Heart right ventricle (tissue), 16 donors: ENCODE results near the gene DIAPH3. TPM values are rescaled to one million over a fixed set of nuclear protein-coding genes. Genes with fewer than 3 reads are reported as not detected.
"Not testable (repeated sequence)": the region's sequence is repeated elsewhere in the genome, so short reads cannot be mapped to it uniquely, and the experiment has no call there.

Experiments used
- ATAC-seq, 8 donors: fragments of 200-7000 bp; cut with Tn5 transposase; one replicate each; pipeline ENCODE4 v1.9.1; 2020; ENCODE audit warnings: mild to moderate bottlenecking in 8 of 8, moderate library complexity in 8 of 8, moderate number of reproducible peaks in 1 of 8
- DNase-seq, 2 donors: peaks; one replicate each; pipeline ENCODE4 v3.0.0-alpha.2; 2020
- H3K27ac ChIP-seq, 10 donors: fragments of 200-600 bp; sonication (generic) in 2 of 10; one replicate each; pipeline versions ENCODE4 v1.5.0 to v1.8.0; 2020 to 2022; ENCODE audit warnings: mild to moderate bottlenecking in 3 of 10
- H3K27me3 ChIP-seq, 7 donors: fragments of 200-600 bp; one replicate each; pipeline ENCODE4 v1.8.0; 2021 to 2022; ENCODE audit warnings: mild to moderate bottlenecking in 2 of 7
- H3K36me3 ChIP-seq, 9 donors: fragments of 200-600 bp; sonication (generic) in 1 of 9; one replicate each; pipeline versions ENCODE4 v1.5.0 to v1.8.0; 2020 to 2022; ENCODE audit warnings: mild to moderate bottlenecking in 2 of 9
- H3K4me1 ChIP-seq, 9 donors: fragments of 200-600 bp; sonication (generic) in 1 of 9; one replicate each; pipeline versions ENCODE4 v1.5.0 to v1.8.0; 2020 to 2022; ENCODE audit warnings: mild to moderate bottlenecking in 4 of 9
- H3K4me3 ChIP-seq, 10 donors: fragments of 200-600 bp; sonication (generic) in 2 of 10; one replicate each; pipeline versions ENCODE4 v1.5.0 to v1.8.0; 2020 to 2022; ENCODE audit warnings: mild to moderate bottlenecking in 7 of 10, moderate library complexity in 2 of 10
- H3K9me3 ChIP-seq, 11 donors: fragments of 200-600 bp in 10 of 11; sonication (generic) in 2 of 11; one replicate each; pipeline versions ENCODE4 v1.5.0 to v1.8.0; 2013 to 2022; ENCODE audit warnings: mild to moderate bottlenecking in 2 of 11, control low read depth in 1 of 11, moderate library complexity in 1 of 11
- WGBS, 2 donors: extraction: QIAGEN DNeasy Blood & Tissue Kit; methylation state at CpG; one replicate each; pipeline ENCODE4 v1.1.7; 2013; ENCODE audit warnings: inconsistent platforms in 1 of 2; 5-methylcytosine and 5-hydroxymethylcytosine counted together
- intact Hi-C, 10 donors: fragments of 100-400 bp; cut with DNase I; formaldehyde crosslinking; loops; one replicate each; pipeline versions ENCODE4 v1.11.1 to v1.14.2; 2022
- polyA plus RNA-seq, 2 donors: library from polyadenylated mRNA; stranded (reverse); fragments of 200-250 nt; gene quantifications; one replicate each; pipeline ENCODE4 v1.2.3, GENCODE V29; 2013
- total RNA-seq, 10 donors: library from RNA; stranded (reverse); fragmentation: NEBNext Ultra II Directional in 3 of 10; extraction: Animal tissue kit (Norgen Biotek cat#: 25700) in 3 of 10; gene quantifications; one replicate each; pipeline versions ENCODE4 v1.2.1 to v1.2.4, GENCODE V29; 2021 to 2023
- TF ChIP-seq, protein P1 (sequence below), 9 donors: fragments of 200-600 bp; sonication (generic) in 2 of 9; IDR thresholded peaks; one replicate each; pipeline versions ENCODE4 v1.5.0 to v1.8.0; 2021 to 2022; ENCODE audit warnings: antibody characterized with exemption in 9 of 9, mild to moderate bottlenecking in 5 of 9, moderate library complexity in 1 of 9
- donor health status: Arrhythmogenic right ventricular cardiomyopathy.
- donor health status: ischemic (EF 13 %, LVEDD 7.1; RV severe dilation, severe dysfunction).
- donor health status: healthy with polysubstance abuse.
- donor health status: DM: no; HTN: yes; CAD: no.
- donor health status: DM: no; HTN: no; CAD: no.
- donor health status: ischemic (EF 25% LVEDD 6.9; RV normal size, moderate dysfunction).
- donor health status: ischemic (EF 25% LVEDD 5.7; RV mildly dilated, moderate dysfunction).
- donor health status: healthy.
- donor health status: DM: yes; HTN: yes; CAD: no.
- donor health status: Ischemic cardiomyopathy.
- donor health status: ischemic (EF 35%, LVEDD 5.7; RV mildly dilated, moderate dysfunction).
- donor health status: nonischemic (EF 11% LVEDD 7.7; RV severe dilation, severe dysfunction).
- donor health status: DM: yes; HTN: yes; CAD: no.
- donor health status: PGD.
- donor health status: ischemic (EF 29% LVEDD 5.4; RV normal size, mild dysfunction).
- donor health status: nonischemic (EF 23%, LVEDD 6.1; RV moderate dilation, normal function).

The DIAPH3 gene
- total and polyA plus RNA-seq, 12 donors, result 0.04 to 2.2 (median 0.19) TPM

DNA sequence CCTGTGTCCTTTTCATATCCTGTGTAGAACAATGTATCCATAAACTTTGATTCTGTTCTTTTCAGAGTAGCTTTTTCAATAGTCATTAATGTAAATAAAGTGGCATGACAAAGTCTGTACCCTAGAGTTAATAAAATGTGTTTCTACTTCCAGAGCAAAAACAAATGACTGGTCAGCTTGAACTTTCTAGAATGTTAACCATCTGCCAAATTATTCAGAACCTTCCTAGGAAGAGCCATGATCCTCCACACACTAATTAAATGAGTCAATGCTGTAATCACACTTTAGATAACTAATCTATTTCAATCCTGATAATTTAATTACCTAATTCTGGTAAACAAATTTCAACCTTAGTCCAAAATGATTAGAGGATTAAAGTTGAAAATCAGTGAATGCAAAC, 73.2 kb downstream of the DIAPH3 start:
- DNase-seq (no peak), ATAC-seq (no peak)
- Histone ChIP-seq H3K27ac (no peak overlapping the region), H3K4me3 (no peak overlapping the region), H3K36me3 (no peaks in the 10 kb centered on the region), H3K4me1 (no peaks in the 10 kb centered on the region), H3K27me3 (no peaks in the 10 kb centered on the region), H3K9me3 (no peaks in the 10 kb centered on the region)
- intact Hi-C loops, result no loop called here
- TF ChIP-seq, protein P1, sequence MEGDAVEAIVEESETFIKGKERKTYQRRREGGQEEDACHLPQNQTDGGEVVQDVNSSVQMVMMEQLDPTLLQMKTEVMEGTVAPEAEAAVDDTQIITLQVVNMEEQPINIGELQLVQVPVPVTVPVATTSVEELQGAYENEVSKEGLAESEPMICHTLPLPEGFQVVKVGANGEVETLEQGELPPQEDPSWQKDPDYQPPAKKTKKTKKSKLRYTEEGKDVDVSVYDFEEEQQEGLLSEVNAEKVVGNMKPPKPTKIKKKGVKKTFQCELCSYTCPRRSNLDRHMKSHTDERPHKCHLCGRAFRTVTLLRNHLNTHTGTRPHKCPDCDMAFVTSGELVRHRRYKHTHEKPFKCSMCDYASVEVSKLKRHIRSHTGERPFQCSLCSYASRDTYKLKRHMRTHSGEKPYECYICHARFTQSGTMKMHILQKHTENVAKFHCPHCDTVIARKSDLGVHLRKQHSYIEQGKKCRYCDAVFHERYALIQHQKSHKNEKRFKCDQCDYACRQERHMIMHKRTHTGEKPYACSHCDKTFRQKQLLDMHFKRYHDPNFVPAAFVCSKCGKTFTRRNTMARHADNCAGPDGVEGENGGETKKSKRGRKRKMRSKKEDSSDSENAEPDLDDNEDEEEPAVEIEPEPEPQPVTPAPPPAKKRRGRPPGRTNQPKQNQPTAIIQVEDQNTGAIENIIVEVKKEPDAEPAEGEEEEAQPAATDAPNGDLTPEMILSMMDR (IDR thresholded peaks at IDR 0.05), result no peak

- H3K27me3 ChIP-seq, H3K4me1 ChIP-seq, H3K36me3 ChIP-seq, DNase-seq, ATAC-seq, H3K4me3 ChIP-seq, H3K9me3 ChIP-seq, H3K27ac ChIP-seq, intact Hi-C loops: not testable (repeated sequence)
- WGBS, 2 donors, result 98% methylated on average over 2 of the region's 2 CpGs
These were observed 79.9 kb downstream of the DIAPH3 start for GRCh38 chr13:60083780-60084179.

GRCh38 chr13:60080850-60081249, 82.9 kb downstream of the DIAPH3 start:
- TF ChIP-seq, protein P1 (IDR thresholded peaks at IDR 0.05), result no peak
- WGBS, 2 donors, result 99 to 100% methylated on average over 1 of the region's 1 CpG
- H3K27ac ChIP-seq, result no peak overlapping the region
- H3K4me3 ChIP-seq, result no peak overlapping the region
- H3K9me3 ChIP-seq, result peaks cover 0 to 8% (median 0%) of the 10 kb centered on the region in 11 donors
- no peaks in the 10 kb centered on the region for H3K27me3 ChIP-seq
- intact Hi-C loops, result no loop called here
- no peaks in the 10 kb centered on the region for H3K36me3 ChIP-seq
- ATAC-seq (no peak), DNase-seq (no peak)
- H3K4me1 ChIP-seq, result no peaks in the 10 kb centered on the region

- TF ChIP-seq, protein P1 (IDR thresholded peaks at IDR 0.05), result no peak
- H3K27me3 ChIP-seq, result no peaks in the 10 kb centered on the region
- peaks cover 0 to 8% (median 0%) of the 10 kb centered on the region in 11 donors for H3K9me3 ChIP-seq
- H3K4me3 ChIP-seq, result no peak overlapping the region
- DNase-seq, result no peak
- WGBS, 2 donors, result 97% methylated on average over 1 of the region's 1 CpG
- no peaks in the 10 kb centered on the region for H3K36me3 ChIP-seq
- intact Hi-C loops, result no loop called here
- no peak overlapping the region for H3K27ac ChIP-seq
- H3K4me1 ChIP-seq, result no peaks in the 10 kb centered on the region
- no peak for ATAC-seq
These were observed 85.5 kb downstream of the DIAPH3 start for GRCh38 chr13:60078226-60078625.

DNA sequence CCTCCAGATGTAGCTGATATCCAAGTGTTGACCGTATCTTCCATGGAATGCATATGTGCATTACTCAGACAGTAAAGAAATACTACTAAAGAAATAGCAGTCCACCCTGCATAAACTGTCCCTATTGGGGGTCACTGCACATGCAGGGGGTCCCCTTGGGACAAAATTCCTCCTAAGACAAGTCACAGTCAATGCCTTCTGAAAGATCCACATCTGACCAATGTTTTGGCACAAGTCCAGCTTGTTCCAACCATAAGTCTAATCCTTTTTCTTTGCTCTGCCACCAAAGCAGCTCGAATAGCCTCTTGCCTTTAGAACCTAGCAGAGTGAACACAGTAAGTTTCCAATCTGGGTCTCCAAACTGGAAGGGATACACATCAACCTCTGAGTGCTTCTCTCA, 87.9 kb downstream of the DIAPH3 start:
- no peak for ATAC-seq

More for the DNA sequence above, 87.9 kb downstream of the DIAPH3 start:
- H3K36me3 ChIP-seq, result no peaks in the 10 kb centered on the region
- no peaks in the 10 kb centered on the region for H3K9me3 ChIP-seq
- no peaks in the 10 kb centered on the region for H3K4me1 ChIP-seq
- H3K27me3 ChIP-seq, result no peaks in the 10 kb centered on the region
- no peak overlapping the region for H3K27ac ChIP-seq
- WGBS, 2 donors, result 67 to 69% methylated on average over 2 of the region's 2 CpGs
- no peak overlapping the region for H3K4me3 ChIP-seq
- TF ChIP-seq, protein P1 (IDR thresholded peaks at IDR 0.05), result no peak
- no peak for DNase-seq
- intact Hi-C loops, result no loop called here
